GM21576 (cell line): Measurements from ENCODE around the gene DPF3.
"Not testable (repeated sequence)": the region's sequence is repeated elsewhere in the genome, so short reads cannot be mapped to it uniquely, and the experiment has no call there.

ENCODE experiments used
- ATAC-seq: cut with Tn5 transposase; IDR thresholded peaks from one replicate; pipeline ENCODE4 v1.9.1; 2021; ENCODE audit warnings: mild to moderate bottlenecking, moderate library complexity; ENCODE audit not compliant: unreplicated experiment

Gene DPF3

DNA sequence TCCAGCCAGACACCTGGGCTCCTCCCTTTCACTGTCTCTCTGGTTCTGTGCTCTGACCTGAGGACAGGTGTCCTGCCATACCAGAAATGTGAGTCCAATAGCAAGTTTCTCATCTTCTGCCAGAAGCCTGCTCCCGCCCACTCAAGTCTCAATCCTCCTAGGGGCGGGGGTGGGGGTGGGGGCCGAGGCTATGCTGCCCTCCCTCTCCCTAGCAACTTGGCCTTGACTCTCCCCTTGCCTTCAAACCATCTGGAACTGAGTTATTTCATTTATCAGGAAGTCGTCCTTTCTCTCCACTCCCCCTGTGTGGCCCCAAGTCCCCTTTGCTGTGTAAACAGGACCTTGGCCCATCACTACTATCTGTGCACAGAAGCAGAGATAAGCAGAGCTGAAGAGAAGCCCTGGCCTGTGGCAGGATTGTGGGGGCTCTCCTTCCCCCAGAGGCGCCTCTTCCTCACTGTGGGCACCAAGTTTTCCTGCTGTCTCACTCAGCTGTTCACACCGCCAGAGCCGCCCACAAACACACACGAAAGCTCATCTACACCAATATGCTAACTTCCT is 117.1 kb downstream of the DPF3 start:
- ATAC-seq: no peak

DNA sequence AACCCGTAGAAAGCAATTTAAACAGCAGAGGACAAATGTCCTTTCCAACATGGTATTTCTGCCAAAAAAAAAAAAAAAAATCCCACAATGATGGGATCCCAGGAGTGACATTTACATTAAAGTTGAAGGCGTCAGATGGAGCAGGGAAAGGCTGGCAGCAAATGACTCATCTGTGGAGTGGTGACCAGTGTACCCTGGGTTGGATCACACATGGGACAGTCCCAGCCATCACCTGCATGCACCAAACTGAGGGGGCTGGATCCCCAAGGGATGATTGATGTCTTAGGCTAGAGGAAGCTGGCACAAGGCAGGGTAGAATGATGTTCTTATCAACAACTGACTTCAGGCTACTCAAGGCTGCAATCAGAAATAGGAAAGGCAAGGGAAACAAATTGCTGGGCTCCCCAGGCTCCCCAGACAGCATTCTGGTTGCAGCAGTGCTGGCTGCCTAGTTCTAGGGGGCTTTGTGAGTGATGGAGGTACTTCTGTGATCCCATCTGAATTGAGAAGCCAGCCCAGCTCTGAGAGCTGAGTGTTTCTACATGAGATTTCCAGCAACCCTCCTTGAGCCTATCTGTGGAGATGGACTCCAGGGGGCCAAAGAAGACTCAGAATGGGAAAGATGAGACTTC is 117.9 kb downstream of the DPF3 start:
- ATAC-seq: no peak

DNA sequence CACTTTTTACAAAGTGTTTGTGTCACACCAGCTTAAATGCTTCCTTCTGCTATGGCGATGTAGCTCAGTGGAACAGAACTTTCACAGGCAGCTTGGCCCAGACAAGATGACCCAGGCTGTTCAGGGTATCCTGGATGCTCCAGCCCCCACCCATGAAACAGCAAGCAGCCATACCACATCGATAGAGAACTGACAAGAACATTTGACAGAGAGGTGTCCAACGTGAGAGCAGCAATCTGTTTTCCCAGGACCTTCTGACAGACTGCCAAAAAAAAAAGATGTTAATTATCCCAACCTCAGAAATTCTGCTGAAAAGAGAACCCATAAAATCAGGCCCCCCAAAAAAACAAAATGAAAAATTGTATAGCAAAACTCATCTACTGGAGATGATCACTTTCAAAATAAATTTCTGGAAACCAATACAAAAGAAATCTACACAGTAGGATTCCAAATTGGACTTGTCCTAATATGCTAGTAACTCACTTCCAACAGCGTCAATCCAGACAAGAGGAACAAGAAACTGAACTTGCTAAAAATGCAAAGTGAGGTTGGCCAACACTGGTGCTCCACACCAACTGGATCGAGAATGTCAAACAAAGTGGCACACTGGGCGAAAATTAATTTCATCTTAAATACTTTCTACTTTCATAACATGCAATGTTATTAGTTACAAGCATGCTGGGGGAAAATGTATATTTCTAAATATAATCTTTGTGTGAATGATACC is 118.8 kb downstream of the DPF3 start:
- no peak for ATAC-seq

GRCh38 chr14:72774141-72774540 is 119.8 kb downstream of the DPF3 start:
- no peak for ATAC-seq

DNA sequence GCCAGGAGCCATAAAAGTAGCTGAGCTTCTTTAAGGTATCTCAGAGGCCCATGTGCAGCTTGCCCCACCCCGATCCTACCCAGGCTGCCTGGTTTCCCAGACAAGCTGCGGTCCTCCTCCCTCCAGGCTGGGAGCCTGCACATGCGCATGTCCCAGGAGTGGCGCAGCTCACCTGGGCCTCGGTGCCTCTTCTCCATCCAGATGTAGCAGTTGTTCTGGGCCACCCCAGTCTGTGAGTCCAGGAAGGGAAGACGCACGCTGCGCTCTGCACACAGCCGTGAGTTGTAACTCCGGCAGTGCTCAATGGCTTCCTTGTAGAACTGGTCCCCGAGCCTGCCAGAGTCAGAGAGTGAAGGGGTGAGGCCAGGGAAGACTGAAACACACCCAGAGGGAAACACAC is 122.3 kb downstream of the DPF3 start:
- ATAC-seq: no peak

DNA sequence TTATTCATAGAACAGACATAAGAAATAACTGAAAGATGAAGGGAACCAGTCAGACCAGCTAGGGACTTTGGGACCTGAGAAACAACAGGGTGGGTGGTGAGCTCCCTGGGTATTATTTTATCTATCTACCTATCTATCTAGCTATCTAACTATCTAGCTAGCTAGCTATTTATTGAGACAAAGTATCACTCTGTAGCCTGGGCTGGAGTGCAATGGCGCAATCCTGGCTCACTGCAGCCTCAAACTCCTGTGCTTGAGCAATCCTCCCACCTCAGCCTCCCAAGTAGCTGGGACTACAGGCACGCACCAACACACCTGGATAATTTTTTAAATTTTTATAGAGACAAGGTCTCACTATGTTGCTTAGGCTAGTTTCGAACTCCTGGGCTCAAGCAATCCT is 127.6 kb downstream of the DPF3 start:
- no peak for ATAC-seq

GRCh38 chr14:72763892-72764291 is 130.0 kb downstream of the DPF3 start:
- no peak for ATAC-seq

- ATAC-seq: no peak
Observed at GRCh38 chr14:72759670-72760069, 134.2 kb downstream of the DPF3 start.

GRCh38 chr14:72758993-72759392 is 134.9 kb downstream of the DPF3 start:
- ATAC-seq: no peak

- ATAC-seq: no peak
Observed at GRCh38 chr14:72758420-72758819, 135.5 kb downstream of the DPF3 start.

GRCh38 chr14:72756967-72757366 is 136.9 kb downstream of the DPF3 start:
- no peak for ATAC-seq

- no peak for ATAC-seq
Observed at GRCh38 chr14:72755766-72756165, 138.1 kb downstream of the DPF3 start.

DNA sequence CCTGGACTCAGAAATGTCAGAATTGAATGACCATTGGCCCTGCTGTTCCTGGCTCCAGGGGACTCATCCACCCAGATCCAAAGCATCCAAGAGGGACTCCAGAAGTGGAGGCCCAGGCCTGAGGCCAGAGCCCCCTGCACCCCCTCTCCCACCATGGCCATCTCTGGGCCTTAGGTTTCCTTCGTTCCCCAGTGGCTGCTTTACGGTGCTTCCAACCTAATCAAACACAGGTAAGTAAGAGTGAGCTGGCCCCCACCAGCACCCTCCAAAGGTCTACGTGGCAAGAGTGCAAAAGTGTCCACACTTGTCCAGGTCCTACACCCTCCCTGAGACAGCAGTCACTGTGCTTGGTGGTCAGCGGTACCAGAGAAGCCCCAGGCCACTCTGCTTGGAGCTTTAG is 139.0 kb downstream of the DPF3 start:
- ATAC-seq: no peak

- no peak for ATAC-seq
Observed at GRCh38 chr14:72753879-72754400, 140.0 kb downstream of the DPF3 start.

DNA sequence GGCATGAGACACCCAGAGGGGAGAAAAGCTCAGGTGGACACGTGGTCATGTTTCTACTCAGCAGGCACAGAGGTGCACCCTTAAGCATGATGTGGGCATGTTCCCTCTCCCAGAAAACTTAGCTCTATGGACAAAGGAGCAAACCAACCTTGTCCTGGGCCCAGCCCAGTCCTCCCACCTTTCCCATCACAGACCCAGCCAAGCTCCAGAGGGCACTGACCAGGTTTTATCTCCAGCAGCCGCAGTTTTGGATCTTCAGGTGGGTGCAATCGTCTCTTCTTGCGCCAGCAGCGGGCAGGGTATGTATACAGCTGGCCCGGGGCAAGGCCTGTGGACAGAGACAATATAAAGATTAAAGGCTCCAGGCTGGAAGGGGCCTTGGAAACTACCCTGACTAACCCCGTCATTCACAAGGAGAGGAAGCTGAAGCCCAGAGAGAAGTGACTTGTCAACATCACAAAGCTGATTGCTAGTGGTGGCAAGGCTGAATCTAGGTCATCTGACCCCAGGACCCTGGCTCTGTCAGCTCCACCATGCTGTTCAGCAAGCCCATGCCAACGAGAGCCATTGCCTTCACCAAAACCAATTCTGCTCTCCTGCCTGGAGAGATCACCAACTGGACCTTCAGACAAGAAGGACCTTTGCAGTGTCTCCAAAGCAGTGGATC is 140.7 kb downstream of the DPF3 start:
- no peak for ATAC-seq

- no peak for ATAC-seq
Observed at GRCh38 chr14:72752034-72752412, 141.9 kb downstream of the DPF3 start.

- ATAC-seq: no peak
Observed at GRCh38 chr14:72751276-72752033, 142.4 kb downstream of the DPF3 start.

GRCh38 chr14:72748921-72749320 is 145.0 kb downstream of the DPF3 start:
- ATAC-seq: not testable (repeated sequence)

- ATAC-seq: no peak
Observed at GRCh38 chr14:72747652-72748051, 146.2 kb downstream of the DPF3 start.

DNA sequence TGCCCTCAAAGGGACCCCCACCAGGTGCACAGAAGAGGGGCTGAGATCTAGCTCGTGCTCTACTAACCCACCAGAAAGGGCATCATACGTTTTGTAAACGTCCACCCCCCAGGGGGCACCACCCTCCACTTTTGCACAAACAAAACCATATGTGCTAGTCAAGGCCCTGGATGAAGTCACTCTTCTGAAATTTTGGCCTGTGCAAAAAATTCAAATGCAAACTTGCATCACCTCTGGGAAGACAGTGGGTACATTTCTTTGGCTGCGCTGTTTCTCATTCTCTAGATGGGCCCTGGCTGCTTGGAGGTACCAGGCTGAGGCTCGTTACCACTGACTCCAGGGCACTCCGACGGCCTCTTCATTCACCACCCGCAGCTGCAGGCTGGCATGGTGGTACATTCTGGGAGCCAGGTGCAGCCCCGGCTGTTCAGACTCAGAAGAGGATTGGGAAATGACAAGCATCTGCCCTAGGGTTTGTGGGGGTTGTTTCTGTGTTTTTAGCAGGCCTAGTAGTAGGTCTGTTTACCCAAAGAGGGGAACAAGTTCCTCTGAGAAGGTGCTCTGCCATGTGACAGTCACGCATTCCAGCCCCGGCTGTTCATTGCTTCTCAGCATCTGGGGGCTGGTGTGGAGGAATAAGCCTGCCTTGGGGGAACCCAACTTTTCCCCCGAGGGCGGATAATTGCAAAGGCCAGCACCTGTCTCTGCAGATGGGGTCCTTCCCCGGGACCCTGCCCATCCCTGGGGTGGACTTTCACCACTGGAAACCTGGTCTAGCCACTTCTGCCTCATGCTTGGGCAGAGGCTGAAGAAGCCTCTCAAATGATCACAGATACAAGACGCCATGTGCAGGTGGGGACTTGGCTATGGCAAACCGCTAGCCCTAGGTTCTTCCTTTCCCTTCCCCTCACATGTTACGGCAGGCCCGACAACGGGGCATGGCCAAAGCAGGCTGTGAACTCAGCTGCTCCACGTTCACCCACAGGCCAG is 147.6 kb downstream of the DPF3 start:
- no peak for ATAC-seq
